Measurements from ENCODE around the gene DLX5.

DLX5 gene

DNA sequence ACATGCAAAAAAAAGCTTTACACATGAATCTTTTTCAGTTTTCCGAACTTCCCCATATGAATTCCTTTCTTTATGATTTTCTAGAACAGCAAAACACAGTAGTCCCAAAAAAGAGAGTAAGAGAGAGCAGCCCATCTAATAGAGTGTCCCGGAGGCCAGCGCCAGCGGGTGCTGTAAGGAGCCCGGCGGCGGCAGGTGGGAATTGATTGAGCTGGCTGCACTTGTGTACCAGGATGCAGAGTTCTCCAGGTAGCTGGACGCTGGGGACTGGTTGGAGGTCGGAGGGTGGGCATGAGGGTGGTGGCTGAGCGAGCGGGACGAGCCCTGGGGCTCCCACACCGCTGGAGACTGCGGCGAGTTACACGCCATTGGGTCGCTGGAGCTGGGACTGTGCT lies 4.0 kb downstream of the DLX5 start:
- intact Hi-C loops (cut with DNase I), result loop anchor here (10.0 kb wide), 3 partner anchors 606 to 826 kb away; no protein-coding TSS in a partner anchor
- peak in 6 of 42 donors; percentile 5 to 58 (median 21) for DNase-seq

DNA sequence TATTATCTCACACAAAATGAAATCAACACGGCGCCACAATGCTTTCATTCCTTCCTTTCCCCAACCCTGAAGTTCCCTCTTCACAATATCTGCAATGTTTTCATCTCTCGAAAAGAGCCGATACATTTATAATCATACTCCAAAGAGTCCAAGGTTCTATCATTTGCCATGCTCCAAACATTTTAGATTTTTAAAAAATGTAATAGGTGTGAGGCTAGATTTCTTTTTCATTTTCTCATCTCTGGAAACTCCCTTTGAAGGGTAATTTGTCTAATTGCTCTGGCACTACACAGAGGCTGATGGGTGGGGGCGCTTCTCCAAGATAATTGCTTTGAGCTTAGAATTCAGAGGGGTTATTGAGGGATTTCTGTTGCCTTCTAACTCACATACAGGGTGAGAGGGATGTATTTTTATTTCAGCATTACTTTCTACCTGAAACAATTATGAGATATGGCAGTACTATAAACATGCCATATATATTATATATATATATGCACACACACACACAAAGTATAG lies 4.9 kb downstream of the DLX5 start:
- DNase-seq, result peak in 2 of 42 donors; percentile 13 to 40
- intact Hi-C loops (cut with DNase I), result loop anchor here (10.0 kb wide), 3 partner anchors 605 to 825 kb away; no protein-coding TSS in a partner anchor

DNA sequence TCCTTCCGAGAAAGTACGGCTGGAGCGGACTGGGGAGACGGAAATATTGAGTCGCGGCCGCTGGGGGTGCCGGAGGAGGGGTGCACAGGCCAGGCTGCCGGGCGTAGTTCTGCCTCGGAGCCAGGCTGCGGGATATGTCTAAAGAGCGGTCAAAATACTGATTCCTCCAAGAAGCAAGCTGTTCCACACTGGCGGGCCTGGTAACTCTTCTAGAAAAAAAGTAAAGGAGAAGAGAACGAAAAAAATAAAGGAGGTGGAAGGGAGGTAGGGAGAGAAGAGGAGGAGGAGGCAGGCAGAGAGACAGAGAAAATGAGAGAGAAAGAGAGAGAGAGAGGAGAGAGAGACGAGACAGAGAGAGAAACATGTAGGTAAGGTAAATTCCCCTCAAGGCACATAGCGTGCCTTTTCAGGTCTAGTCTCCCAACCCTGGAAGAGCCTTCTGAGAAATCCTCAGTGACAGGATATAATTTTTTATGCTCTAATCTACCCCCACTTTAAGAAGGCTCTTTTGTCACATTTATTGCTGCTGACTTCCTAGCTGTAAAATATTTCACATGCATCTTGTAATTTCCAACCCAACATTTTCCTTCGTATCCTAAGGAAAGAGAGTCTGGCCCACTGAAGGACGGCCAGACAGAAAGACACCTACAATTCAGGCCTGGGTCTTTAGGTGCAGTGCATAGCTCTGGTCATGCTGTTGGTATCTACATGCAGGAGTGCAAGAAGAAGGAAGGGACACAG lies 5.7 kb downstream of the DLX5 start:
- intact Hi-C loops (cut with DNase I), result no loop called here
- peak in 5 of 42 donors; percentile 4 to 51 (median 30) for DNase-seq

DNA sequence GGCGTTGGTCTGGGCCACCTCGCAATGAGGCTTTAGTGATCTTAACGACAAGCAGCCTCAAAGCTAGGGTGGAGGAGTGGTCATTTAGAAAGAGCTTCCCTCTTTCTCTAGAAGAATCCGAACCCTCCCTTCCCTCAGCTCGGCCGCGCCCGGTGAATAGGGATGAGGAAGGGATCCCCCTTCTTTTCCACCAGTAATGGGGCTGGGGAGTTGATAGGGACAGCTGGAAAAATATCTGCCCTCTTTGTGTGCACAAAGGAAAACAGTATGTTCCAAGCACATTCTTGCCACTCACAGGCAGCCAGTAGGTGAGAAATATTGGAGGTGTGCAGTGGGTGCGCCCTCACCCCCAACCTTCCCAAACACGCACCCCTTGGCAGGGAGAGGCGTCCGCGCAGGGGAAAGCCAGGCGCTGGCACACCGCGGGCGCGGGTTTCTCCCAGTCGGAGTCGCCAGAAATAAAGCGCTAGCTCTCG lies 6.5 kb downstream of the DLX5 start:
- intact Hi-C loops (cut with DNase I), result no loop called here
- peak in 17 of 42 donors; percentile 18 to 72 (median 47) for DNase-seq

DNA sequence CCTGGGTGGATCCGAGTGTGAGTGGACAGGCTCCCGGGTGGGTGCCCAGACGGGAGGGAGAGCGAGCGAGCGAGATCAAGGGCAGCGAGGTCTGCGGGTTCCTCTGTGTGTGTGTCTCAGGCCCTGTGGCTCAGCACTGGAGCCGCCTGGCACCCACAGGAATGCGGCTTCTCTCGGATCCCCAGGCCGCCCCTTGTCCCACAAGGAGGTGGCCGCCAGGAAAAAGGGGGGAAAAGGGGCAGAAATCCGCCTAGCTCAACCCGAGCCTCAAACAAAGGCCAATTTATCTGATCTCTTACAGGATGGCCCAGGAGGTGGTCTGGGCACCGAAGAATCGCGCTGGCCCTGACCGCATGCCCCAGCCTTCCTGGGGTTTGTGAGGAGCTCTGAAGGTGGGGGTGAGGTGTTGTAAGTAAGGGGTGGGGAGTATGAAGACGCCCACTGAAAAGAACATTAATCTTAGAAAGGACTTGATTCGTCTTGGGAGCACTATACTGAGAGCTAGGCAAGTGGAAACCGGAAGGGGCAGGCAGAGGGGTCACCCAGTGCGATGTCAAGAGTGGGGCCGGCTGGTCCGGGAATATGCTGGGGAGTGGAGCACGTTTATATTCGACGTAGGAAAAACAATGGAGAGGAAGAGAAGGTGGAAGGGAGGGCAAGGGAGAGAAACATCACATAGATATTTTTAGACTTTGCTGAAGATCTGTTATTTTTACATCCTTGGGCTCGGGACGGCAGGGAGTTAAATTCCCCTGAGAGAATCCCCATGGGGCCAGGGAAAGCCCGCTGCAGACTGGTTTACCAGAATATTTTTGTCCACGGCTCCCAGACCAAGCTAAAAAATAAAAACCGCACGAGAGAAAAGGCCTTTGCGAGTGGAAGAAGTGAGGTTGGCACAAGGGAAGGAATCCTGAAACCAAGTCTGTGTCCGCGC lies 7.2 kb downstream of the DLX5 start:
- intact Hi-C loops (cut with DNase I), result no loop called here
- peak in 5 of 42 donors; percentile 6 to 46 (median 41) for DNase-seq

DNA sequence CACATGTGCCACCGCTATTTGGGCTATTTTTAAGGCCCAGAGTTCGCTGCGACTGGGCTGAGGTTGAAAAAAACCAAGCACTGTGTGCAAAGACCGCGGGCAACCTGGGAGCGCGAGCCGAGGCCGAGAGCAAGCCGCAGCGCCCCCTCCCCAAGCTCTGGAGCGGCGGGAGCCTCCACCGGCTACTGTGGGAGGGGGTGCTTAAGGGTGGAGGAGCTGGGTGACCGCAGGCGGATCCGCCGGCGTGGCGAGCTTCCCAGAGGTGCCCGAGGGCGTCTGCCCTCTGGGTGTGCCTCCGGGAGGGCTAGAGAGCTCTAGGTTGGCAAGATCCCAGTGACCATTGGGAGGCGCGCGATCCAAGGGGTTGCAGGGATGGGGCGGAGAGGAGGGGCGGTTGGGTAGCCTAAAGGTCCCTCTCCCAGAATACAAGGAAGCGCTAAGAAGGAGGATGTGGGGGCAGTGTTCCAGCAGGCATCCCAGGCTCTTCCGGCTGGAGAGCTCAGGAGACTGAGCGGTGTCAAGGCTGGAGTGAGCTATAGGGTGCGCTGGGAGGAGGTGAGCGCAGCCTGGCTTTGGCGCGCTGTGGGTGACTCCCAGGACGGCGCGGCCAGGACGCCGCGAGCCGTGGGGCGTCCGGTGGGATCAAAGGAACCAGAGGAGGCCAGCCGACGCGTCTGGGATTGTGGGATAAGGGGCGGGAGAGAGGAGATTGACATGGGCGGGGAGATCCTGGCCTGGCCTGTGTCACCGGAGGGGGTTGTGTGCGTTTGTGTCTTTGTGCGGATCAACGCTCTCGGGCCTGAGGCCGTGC lies 8.0 kb downstream of the DLX5 start:
- intact Hi-C loops (cut with DNase I), result no loop called here
- DNase-seq, result peak in 15 of 42 donors; percentile 19 to 66 (median 39)

DNA sequence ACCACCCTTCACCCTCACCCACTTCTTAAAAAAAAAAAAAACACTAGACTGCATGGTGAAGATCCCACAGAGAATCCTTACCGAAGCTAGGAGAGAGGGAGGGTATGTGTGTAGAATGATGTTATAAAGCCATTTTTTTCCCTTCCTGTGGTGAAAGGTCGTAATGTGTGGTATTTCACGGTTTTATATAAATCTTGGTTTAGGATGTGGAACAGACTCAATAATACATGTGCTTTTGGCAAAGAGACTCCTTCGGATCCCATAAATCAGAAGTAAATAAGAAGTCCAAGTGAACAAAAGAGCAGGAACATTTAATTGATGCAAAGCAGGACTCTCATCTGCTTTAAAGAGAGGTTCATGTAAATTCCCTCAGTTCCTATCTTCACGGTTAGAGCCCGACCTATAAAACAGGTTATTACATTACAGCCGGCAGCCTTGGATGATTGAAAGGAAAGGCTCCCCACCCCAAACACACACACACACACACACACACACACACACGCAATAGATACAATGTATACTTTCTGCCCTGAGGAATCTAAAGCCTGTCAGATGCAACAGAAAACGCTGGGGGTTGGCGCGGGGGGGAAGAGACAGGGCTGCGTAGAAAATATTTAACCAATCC lies 8.8 kb downstream of the DLX5 start:
- peak in 4 of 42 donors; percentile 16 to 43 (median 28) for DNase-seq
- intact Hi-C loops (cut with DNase I), result no loop called here

DNA sequence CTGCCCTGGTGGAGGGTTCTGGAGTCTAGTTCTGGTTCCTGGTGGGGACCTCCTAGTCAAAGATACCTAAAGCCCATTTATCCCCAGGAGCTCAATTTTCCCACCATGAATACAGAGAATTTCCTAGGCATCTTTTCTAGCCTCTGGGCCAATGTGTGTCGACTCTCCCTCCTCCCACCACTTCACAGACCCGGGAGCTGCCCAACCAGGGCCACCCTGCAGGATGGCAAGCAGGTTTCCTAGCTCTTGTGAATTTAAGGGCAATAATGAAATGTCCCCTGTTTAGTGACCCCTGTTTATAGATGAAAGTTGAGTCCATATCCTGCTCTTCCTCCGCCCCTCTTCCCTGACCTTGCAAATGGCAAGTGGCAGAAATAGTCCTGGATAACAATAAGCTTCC lies 9.4 kb downstream of the DLX5 start:
- intact Hi-C loops (cut with DNase I), result no loop called here
- DNase-seq, result peak in 3 of 42 donors; percentile 3 to 31 (median 26)

DNA sequence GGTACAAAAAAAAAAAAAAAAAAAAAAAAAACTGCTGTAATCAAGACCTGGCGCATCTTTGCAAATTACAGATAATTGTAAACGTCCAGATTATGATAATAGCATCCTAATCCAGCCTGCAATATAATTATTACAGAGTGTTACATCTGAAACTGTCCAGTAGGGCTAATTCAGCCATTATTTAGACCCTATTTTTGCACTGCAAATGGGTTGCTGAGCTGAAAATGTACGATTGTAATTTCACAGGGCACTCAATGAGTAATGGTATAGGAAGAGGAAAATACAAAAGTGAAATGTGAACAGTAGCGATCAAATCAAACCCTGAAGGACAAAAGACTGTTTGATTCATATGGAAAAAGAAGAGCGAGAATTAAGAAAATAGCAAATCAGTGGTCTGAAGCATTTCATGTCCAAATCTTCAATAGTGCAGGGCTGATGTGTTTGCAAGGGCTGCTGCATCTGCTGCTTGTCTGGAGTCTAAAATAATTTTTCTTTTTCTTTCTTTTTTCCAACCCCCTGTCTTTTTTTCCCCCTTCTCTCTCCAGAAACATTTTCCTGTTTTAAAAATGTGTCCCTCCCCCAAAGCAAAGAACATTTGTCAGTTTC lies 10.4 kb downstream of the DLX5 start:
- DNase-seq, result peak in 1 of 42 donors; percentile 33
- intact Hi-C loops (cut with DNase I), result no loop called here

DNA sequence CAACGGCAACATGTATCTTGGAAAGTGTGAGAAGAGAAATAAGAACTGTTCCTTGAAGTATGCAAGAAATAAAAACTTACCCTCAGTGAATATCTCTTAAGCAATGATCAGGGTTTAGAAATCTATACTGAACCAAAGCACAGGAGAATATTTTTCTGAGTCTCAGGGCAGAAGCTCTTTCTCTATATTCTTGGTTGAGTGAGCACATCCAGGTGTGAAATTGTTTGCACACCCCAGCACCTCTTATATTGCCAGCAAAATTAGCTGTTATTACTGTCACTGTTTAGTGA lies 10.8 kb downstream of the DLX5 start:
- DNase-seq, result no peak
- intact Hi-C loops (cut with DNase I), result no loop called here

DNA sequence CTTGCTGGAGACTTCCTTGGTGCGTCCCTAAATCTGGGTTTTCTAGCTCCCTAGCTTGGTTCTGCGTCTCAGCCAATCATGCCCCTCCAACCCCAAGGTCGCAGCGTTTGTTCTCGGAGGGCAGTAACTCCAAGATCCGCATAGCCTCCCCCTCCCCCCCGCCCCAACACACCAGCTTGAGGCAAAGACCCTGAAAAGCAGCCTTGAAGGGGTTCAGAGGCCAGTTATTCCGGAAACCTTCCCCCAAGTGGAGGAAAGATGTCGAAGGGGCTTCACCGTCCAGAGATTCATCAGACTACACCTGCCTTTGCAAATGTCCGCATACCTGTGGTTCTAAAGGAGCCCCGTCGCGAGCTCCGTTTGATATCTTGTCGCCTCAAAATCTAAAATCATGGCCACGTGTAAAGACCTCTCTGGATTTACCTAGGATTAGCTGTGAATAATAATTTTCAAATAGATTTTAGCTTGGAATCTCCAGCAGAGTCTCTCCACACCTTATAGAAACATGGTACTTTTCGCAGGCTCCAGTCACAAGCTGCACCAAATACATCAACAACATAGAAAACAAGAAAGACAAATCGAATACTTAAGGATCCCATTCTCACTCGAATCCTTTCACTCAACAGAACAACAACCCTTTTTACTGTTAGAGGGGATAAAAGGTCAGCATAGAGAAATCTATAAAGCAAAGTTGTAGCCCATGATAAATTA lies 11.3 kb downstream of the DLX5 start:
- peak in 5 of 42 donors; percentile 6 to 40 (median 30) for DNase-seq
- intact Hi-C loops (cut with DNase I), result no loop called here

DNA sequence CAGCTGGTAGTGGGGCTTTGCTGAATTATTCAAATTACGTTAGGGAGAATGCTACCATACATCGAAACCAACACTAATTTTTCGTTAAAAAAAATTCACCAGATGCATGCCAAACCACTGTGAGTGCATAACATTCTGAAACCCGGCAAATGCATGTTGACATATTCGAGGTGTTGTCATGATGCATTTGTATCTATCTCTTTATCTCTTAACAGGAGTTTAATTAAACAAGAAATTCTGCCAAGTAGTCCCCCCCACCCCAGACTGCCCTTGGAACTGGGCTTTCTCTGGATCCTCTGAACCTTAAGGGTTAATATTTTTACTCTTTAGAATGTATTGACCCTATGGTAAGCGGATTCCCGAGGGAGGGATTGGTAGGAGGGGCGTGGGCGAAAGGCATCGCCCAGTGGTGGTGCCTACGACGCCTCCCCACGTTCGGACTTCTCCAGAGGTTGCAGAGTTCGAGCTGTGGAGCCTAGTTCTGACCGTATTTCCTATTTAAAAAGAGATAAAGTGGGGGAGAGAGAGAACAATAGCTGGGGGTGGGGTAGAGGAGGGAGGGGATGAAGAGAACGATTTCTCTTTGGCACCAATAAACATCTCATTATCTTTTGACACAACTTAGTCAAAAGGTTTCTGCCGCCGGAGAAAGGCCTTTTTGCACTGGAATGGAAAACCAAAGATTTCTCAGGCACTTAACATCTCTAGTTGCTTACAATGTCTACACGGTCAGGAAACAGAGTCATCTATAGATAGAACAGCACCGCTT lies 12.1 kb downstream of the DLX5 start:
- intact Hi-C loops (cut with DNase I), result no loop called here
- peak in 2 of 42 donors; percentile 35 to 37 for DNase-seq

DNA sequence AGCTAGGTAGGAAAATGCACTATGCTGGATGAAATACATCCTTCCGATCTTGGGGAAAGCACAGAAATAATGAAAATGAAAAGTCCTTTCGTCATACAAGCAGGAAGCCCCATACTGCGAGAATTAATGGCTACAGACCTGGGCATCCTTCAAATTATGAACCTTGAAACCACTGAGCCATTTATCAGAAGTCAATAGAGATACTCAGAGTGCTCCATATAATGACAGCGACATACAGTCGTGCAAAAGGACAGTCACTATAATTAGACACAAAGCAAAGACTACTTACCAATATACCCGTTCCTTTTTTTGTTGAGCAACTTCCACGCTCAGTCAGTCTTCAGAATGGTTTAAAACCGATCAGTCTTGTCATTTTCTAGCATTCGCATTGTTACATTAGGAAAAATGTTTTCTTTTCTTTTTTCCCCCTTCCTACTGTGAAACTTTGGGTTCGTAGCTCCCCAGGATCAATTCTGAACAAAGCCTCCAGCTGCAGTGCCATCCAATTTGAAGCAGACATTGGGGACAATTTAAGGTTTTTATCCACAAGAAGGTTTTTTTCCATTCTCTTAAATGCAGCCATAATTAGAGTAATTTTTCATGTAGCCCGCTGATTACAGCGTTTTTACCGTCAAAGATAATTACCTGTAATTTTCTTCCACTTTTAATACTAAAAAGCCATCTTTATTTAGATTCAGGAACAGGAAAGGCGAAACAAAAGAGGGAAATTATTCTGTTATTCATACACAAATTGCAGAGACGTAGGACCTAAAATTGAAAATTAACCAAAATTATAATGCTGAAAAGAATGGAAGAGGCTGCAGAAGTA lies 12.9 kb downstream of the DLX5 start:
- DNase-seq, result peak in 1 of 42 donors; percentile 32
- intact Hi-C loops (cut with DNase I), result no loop called here

DNA sequence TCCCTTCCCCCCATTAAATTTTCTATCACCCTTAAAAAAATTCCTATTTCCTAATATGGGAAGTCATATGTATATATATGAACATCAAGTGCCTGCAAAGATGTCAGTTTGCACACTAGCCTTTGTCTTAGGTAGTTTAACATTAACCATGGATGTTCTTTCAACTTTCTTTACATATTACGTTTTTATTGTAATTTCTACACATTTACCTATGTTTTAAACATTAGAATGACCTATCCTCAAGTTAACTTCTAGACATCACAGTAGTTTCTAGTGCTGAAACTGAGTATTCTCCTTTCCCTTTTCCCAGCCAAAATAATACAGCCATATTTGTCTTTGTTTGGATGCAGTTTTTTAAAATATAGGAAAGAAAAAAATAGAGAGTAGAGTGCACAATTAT lies 13.5 kb downstream of the DLX5 start:
- DNase-seq, result no peak
- intact Hi-C loops (cut with DNase I), result no loop called here
